ENCODE data around the gene OTUB2. TPM values are rescaled to one million over a fixed set of nuclear protein-coding genes. Genes with fewer than 3 reads are reported as not detected.

OTUB2 gene
- total RNA-seq, 1 experiment from 2014 or later = 1.2 TPM

GRCh38 chr14:94021001-94021400 lies 5.1 kb upstream of the OTUB2 start:
- DNase-seq (ENCODE audit: low spot score) = peak; percentile 17

- DNase-seq (ENCODE audit: low spot score) = no peak
These were observed 4.6 kb upstream of the OTUB2 start for GRCh38 chr14:94021416-94022157.

DNA sequence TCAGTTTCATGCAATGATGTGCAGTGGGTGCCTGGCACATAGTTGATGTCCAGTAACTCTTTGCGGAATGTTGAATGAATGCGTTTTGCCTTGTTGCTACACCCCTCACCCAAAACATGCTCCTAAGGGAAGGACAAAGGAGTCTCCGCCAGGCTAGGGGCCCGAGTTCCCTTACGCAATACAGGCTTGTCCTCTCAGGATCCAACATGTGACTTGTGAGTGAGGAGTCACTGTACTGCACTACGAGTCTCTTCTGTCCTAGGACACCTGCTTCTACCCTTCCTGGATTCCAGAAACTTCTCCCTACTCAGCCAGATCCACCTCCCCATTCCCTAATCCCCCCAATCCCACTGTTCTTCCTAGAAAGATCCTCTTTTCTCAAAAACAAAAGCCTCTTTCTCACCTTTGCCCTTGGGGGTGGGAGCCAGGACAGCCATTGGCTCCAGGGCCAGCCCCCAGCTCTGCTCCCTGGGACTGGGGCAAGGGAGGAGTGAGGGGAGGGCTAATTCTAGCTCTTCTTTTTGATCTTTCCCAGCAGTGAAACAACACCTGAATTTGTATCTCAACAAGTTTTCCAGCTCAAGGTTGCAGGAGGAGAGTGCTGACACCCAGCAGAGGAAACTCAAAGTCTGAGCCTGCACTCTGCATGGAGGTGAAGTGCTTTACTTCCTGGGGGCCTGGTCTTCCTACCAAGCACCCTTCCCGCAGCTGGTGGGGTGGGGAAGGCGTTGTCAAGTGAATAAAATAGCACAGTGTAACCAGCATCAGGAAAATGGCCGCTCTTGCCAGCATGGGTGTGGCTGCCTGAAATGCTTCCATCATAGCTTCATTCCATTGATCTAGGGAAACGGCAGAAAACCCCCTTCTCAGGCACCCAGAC lies 3.4 kb upstream of the OTUB2 start:
- no peak for DNase-seq (ENCODE audit: low spot score)

- DNase-seq (ENCODE audit: low spot score) = no peak
These were observed 1.6 kb upstream of the OTUB2 start for GRCh38 chr14:94024549-94024948.

DNA sequence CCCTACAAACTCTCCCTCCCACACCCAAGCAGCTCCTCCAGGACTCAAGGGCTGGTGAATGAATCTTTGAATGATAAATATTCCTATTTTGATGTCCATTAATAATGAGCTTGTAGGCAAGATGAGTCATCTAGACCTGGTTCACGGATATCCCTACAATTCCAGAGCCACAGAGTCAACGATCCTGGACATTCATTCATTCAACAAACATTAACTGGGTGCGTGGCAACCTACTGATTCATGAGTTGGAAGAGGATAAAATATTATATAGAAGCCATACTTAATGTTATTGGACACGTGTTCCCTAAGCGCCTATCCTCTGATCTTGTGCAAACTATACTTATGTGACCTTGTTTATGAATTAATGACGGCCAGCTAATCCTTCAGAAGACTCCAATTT lies 420 bp upstream of the OTUB2 start:
- no peak for DNase-seq (ENCODE audit: low spot score)

DNA sequence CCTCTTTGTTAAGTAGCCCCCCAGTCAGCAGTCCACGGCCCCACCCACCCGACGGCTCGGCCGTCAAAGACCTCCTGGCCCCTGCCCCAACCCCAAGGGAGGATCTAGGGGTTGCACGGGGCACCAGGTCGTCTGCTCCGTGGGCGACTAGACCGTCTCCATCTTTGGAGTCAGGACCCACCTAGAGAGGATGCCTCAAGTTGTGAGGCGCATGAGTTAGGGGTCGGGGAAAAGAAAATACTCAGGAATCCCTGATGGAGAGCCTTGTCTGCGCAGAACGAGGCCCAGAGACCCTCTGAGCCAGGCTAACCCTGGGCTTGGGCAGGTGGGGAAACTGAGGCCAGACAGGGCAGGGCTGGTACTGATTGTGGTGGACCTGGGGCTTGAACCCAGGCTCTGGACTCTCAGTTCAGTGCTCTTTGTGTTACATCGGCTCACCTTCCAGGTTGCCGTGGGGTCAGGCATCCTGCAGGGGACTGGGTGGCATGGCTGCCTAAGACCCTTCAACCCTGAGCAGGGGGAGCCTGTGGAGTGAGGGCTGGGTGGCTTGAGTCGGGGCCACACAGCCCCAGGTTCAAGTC lies 839 bp downstream of the OTUB2 start:
- no peak for DNase-seq (ENCODE audit: low spot score)

- DNase-seq (ENCODE audit: low spot score) = no peak
These were observed 1.7 kb downstream of the OTUB2 start for GRCh38 chr14:94027566-94028449.

GRCh38 chr14:94028450-94028826 lies 2.3 kb downstream of the OTUB2 start:
- peak; percentile 18 for DNase-seq (ENCODE audit: low spot score)

- DNase-seq (ENCODE audit: low spot score) = no peak
These were observed 3.1 kb downstream of the OTUB2 start for GRCh38 chr14:94029265-94029664.

DNA sequence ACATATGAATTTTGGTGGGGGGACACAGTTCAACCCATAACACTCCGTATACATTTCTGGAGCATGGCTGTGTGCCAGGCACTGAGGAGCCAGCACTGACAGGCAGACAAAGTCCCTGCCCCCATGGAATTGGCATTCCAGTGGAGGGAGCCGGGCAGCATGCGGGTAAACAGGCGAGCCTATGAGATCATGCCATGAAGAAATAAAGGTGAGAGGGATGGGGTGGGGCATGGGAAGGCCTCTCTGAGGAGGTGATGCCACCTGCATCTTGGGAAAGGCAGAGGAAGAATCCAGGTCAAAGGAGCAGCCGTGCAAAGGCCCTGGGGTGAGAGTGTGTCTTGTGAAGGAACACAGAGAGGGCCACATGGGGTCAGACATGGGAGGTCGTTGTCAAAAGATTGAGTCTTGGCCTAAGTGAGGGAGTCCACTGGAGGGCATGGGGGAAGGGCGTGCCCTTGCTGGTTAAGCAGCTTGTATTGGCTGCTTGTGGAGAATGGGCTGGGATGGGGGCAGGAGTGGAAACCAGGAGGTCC lies 3.6 kb downstream of the OTUB2 start:
- DNase-seq (ENCODE audit: low spot score) = no peak

DNA sequence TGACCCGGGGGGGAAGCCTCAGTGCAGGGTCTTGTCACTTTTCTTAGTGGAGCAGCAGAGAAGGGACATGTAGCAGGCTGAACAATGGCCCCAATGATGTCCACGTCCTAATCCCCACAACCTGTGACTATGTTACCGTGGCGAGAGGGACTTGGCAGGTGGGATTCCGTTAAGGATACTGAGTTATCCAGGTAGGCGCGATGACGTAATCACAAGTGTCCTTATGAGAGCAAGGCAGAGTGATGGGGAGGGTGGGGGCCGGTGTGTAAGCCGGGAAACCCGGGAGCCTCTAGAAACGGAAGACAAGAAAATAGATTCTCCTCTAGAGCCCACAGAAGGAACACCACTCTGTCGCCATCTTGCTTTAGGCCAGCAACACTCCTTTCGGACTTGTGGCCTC lies 4.4 kb downstream of the OTUB2 start:
- DNase-seq (ENCODE audit: low spot score) = no peak

DNA sequence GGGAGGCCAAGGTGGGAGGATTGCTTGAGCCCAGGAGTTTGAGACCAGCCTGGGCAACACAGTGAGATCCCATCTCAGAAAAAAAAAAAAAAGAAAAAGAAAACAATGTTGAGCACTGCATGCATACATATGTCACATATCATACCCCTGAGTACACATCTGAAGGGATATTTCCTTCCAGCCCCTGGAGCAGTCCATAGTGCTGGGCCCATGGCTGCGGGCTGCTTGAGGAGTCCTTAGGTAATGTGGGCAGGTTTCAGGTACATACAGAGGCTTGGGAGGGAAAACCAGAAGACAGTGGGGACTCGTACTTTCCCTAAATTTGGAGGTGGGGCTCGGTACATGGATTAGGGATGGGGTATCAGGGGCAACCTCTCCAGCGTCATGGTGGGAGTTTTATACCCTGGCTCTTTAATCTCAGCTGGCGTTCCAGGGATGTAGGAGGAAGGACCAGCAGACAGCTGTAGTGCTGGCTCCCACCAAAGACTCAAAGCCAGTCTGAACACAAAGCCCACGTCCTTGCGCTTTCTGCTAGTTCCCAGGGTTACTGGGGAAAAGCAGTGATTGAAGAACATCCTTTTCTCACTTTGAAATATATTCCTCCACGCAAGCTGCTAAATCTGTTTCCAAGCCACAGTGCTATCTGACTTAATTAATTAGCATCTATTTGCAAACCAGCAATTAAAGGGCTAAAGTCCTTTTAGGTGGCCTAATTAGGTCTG lies 5.2 kb downstream of the OTUB2 start:
- DNase-seq (ENCODE audit: low spot score) = no peak

DNA sequence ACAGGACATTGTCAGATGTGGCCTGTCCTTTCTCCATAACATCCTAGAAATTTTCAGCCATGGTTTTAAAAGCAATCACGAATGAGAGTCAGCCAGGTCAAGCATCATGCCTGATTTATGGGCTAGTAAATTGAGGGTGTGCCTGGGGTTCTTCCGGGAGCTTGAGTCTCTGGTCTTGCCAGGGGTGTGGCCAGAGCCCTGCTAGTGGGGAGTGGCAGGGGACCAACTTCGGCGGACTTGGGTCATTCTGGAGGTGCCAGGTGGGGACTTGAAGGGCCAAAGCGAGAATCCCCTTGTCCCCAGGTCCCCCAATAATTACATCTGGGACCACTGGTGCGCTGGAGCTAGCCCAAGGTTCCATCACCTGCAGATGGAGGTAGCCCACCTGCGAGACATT lies 5.7 kb downstream of the OTUB2 start:
- no peak for DNase-seq (ENCODE audit: low spot score)

DNA sequence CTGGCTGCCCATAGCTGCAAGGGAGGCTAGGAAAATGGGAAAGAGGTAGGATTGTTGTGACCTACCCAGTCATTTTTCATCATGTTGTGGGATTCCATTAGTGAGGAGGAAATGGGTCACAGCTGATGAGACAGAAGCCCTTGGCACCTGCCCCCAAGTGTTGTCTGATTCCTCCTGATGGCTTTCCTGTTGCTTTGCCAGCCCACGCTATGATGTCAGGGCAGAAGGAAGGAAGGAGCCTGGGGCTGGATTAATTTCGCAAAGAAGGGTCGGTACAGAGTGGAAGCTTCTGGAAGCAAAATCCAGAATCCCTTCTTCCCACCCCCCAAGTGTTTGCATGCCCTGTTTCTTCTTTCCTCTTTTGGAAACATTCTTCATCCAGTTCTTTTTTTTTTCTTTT lies 8.7 kb downstream of the OTUB2 start:
- no peak for DNase-seq (ENCODE audit: low spot score)

GRCh38 chr14:94036313-94037167 lies 10.4 kb downstream of the OTUB2 start:
- peak; percentile 56 for DNase-seq (ENCODE audit: low spot score)

DNA sequence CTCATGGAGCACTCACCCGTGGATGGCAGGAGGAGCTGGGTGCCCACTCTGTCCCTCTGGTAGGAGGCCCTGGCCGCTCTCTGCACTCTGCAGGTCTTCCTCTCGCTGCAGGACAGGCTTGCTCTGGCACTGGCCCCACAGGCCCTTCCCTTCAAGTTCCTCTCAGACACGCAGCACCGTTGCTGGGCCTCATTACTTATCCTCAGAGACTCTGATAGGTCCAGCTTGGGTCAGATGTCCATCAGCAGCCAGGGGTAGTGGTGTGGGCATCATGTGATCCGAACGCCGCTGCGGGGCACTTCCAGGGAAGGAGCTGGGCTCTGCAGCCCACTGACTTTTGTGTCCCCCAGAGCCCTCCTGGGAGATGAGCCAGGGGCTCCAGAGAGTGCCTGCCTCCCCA lies 11.8 kb downstream of the OTUB2 start:
- DNase-seq (ENCODE audit: low spot score) = no peak

DNA sequence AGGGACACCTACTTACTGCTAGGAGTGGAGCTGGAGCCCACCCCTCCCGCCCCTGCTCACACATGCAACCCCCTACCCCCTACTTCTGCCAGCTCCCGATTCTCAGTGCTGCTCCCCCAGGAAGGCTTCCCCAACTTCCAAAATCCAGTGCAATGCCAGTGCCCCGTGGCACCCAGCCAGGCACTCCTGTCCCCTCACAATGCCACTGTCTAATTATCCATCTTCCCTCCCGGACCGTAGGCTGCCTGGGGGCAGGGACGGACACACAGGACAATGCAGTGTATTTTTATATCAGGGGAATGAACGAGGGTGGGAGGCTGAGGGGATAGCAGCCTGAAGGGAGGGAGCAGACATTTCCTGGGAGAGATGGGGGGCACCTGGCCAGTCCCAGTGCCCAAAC lies 12.4 kb downstream of the OTUB2 start:
- DNase-seq (ENCODE audit: low spot score) = no peak

DNA sequence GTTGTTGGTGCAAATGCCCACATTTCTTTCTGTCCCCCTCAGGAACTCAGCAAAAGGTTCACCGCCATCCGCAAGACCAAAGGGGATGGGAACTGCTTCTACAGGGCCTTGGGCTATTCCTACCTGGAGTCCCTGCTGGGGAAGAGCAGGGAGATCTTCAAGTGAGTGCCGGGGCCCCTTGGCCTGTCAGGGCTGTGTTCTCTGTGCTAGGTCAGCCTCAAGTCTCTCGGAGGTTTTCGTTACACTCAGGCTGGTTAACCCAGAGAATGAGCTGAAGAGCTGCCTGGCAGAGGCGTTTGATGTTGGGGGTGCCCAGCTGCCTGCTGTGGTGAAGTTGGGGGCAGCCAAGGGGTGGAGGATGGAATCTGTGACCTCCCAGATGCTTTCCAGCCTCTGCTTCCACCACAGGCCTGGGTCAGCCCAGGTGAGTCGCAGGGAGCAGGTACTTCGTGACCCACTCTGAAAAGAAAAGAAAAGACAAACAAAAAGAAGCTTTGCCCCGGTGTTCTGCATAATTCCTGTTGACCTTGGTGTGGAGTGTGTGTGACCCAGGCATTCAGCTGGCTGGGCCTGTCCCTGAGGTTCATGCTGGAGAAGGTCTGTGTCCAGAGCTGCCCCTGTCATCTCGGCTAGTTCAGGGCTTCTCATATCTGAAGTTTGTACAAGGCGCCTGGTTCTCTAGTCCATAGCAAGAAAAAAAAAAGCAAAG lies 12.9 kb downstream of the OTUB2 start:
- DNase-seq (ENCODE audit: low spot score) = no peak

DNA sequence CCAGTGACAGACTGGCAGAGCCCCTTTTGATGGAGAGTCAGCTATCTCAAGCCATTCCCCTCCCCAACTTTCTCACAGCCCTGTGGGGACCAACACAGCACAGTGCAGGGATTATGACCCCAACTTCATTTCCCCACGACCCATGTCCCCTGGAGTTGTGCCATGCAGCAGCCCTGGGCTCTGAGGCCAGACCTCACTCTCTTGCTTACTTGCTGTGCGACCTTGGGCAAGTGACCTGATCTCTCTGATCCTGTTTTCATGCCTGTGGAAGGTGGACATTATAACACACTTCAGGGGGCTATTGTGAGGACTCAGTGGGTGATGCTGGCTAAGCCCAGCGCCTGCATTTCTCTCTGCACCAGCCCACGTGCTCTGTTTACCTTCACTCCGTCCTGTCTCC lies 14.1 kb downstream of the OTUB2 start:
- no peak for DNase-seq (ENCODE audit: low spot score)

Data from A172 (cell line).